Tibial nerve (tissue), 3 donors: ENCODE results near the gene RAD50.

ENCODE experiments used
- CTCF ChIP-seq, 5 experiments: fragments of 200-600 bp in 3 of 5; fragments of 450-650 bp in 2 of 5; sonication (generic) in 3 of 5; IDR thresholded peaks; one replicate each; pipeline ENCODE4 v1.5.1; 2016 to 2019; ENCODE audit warnings: antibody characterized with exemption in 5 of 5, mild to moderate bottlenecking in 3 of 5, moderate library complexity in 2 of 5
- POLR2A ChIP-seq, 2 donors: fragments of 450-650 bp; IDR thresholded peaks; one replicate each; pipeline ENCODE4 v1.6.1; 2017; ENCODE audit warnings: antibody characterized with exemption in 2 of 2, mild to moderate bottlenecking in 2 of 2, moderate library complexity in 2 of 2

GRCh38 chr5:132622608-132623007 is 65.8 kb downstream of the RAD50 start:
- TF ChIP-seq CTCF (IDR thresholded peaks at IDR 0.05) (no peak), POLR2A (IDR thresholded peaks at IDR 0.05) (no peak)
